ENCODE data around the gene CELA2B.
"Not testable (repeated sequence)": the region's sequence is repeated elsewhere in the genome, so short reads cannot be mapped to it uniquely, and the experiment has no call there.

CELA2B gene

GRCh38 chr1:15465674-15466073 lies 10.2 kb upstream of the CELA2B start:
- no peak for DNase-seq (ENCODE audit: low read depth in 2 of 2, low spot score in 1 of 2)

- not testable (repeated sequence) for DNase-seq (ENCODE audit: low read depth in 2 of 2, low spot score in 1 of 2)
These were observed 8.8 kb upstream of the CELA2B start for GRCh38 chr1:15466955-15467625.

- no peak for DNase-seq (ENCODE audit: low read depth in 2 of 2, low spot score in 1 of 2)
These were observed 7.8 kb upstream of the CELA2B start for GRCh38 chr1:15468145-15468544.

- DNase-seq (ENCODE audit: low read depth in 2 of 2, low spot score in 1 of 2): no peak
These were observed 6.5 kb upstream of the CELA2B start for GRCh38 chr1:15469361-15469760.

- DNase-seq (ENCODE audit: low read depth in 2 of 2, low spot score in 1 of 2): not testable (repeated sequence)
These were observed 6.0 kb upstream of the CELA2B start for GRCh38 chr1:15469821-15470448.

GRCh38 chr1:15471067-15471466 lies 4.8 kb upstream of the CELA2B start:
- not testable (repeated sequence) for DNase-seq (ENCODE audit: low read depth in 2 of 2, low spot score in 1 of 2)

- DNase-seq (ENCODE audit: low read depth in 2 of 2, low spot score in 1 of 2): not testable (repeated sequence)
These were observed 4.2 kb upstream of the CELA2B start for GRCh38 chr1:15471723-15472122.

- no peak for DNase-seq (ENCODE audit: low read depth in 2 of 2, low spot score in 1 of 2)
These were observed 3.3 kb upstream of the CELA2B start for GRCh38 chr1:15472587-15472986.

- DNase-seq (ENCODE audit: low read depth in 2 of 2, low spot score in 1 of 2): no peak
These were observed 1.0 kb downstream of the CELA2B start for GRCh38 chr1:15476927-15477326.

- DNase-seq (ENCODE audit: low read depth in 2 of 2, low spot score in 1 of 2): no peak
These were observed 1.8 kb downstream of the CELA2B start for GRCh38 chr1:15477646-15478212.

GRCh38 chr1:15479654-15480347 lies 3.9 kb downstream of the CELA2B start:
- no peak for DNase-seq (ENCODE audit: low read depth in 2 of 2, low spot score in 1 of 2)

- not testable (repeated sequence) for DNase-seq (ENCODE audit: low read depth in 2 of 2, low spot score in 1 of 2)
These were observed 6.6 kb downstream of the CELA2B start for GRCh38 chr1:15482455-15482854.

GRCh38 chr1:15482983-15483543 lies 7.2 kb downstream of the CELA2B start:
- not testable (repeated sequence) for DNase-seq (ENCODE audit: low read depth in 2 of 2, low spot score in 1 of 2)

GRCh38 chr1:15483971-15484370 lies 8.1 kb downstream of the CELA2B start:
- no peak for DNase-seq (ENCODE audit: low read depth in 2 of 2, low spot score in 1 of 2)

GRCh38 chr1:15484443-15484842 lies 8.5 kb downstream of the CELA2B start:
- DNase-seq (ENCODE audit: low read depth in 2 of 2, low spot score in 1 of 2): not testable (repeated sequence)

GRCh38 chr1:15485636-15486035 lies 9.7 kb downstream of the CELA2B start:
- DNase-seq (ENCODE audit: low read depth in 2 of 2, low spot score in 1 of 2): no peak

- not testable (repeated sequence) for DNase-seq (ENCODE audit: low read depth in 2 of 2, low spot score in 1 of 2)
These were observed 11.1 kb downstream of the CELA2B start for GRCh38 chr1:15486844-15487610.

GRCh38 chr1:15488371-15488770 lies 12.5 kb downstream of the CELA2B start:
- no peak for DNase-seq (ENCODE audit: low read depth in 2 of 2, low spot score in 1 of 2)

GRCh38 chr1:15489052-15489736 lies 13.3 kb downstream of the CELA2B start:
- DNase-seq (ENCODE audit: low read depth in 2 of 2, low spot score in 1 of 2): no peak

GRCh38 chr1:15491010-15491409 lies 15.1 kb downstream of the CELA2B start:
- DNase-seq (ENCODE audit: low read depth in 2 of 2, low spot score in 1 of 2): not testable (repeated sequence)
